IMR-90 (cell line): ENCODE results near the gene SLC16A5. TPM values are rescaled to one million over a fixed set of nuclear protein-coding genes. Genes with fewer than 3 reads are reported as not detected.

Source experiments
- ATAC-seq: fragments of 200-7000 bp; cut with Tn5 transposase; 2 replicates; pipeline ENCODE4 v1.9.1; 2020; ENCODE audit warnings: low read depth, mild to moderate bottlenecking, moderate library complexity
- BruUV-seq: library from RNA; stranded (reverse); fragments of 400-500 nt; replicated peaks from 2 replicates; lab custom pipeline; 2021; lab: Mats Ljungman, UMichigan
- CTCF ChIA-PET: fragments of 300-600 bp; formaldehyde crosslinking; extraction: SDS; loops from one replicate; lab custom pipeline; 2021; ENCODE audit warnings: antibody characterized with exemption; lab: Yijun Ruan, JAX
- POLR2A ChIA-PET: fragments of 300-600 bp; sonication (Branson Sonifier 250); formaldehyde crosslinking; loops from one replicate; lab custom pipeline; 2022; ENCODE audit warnings: antibody characterized with exemption; ENCODE audit not compliant: unreplicated experiment; lab: Charles Lee
- DNase-seq: peaks from one replicate; pipeline ENCODE4 v3.0.0; 2013
- H2AFZ ChIP-seq: replicated peaks from 2 replicates; pipeline ENCODE3; 2013; ENCODE audit warnings: low read length, mild to moderate bottlenecking; ENCODE audit not compliant: poor library complexity
- H2AK5ac ChIP-seq: 2 replicates; pipeline ENCODE4 v1.6.1; 2013; ENCODE audit warnings: low read depth, low read length, inconsistent platforms
- H2AK9ac ChIP-seq: replicated peaks from 2 replicates; pipeline ENCODE3; 2013; ENCODE audit warnings: mild to moderate bottlenecking, low read depth, low read length, moderate library complexity; ENCODE audit not compliant: poor library complexity
- H2BK120ac ChIP-seq: 2 replicates; pipeline ENCODE4 v1.6.1; 2013; ENCODE audit warnings: low read depth, low read length, inconsistent platforms
- H2BK15ac ChIP-seq: 3 replicates; pipeline ENCODE4 v1.6.1; 2013; ENCODE audit warnings: low read depth, low read length, inconsistent platforms
- H2BK20ac ChIP-seq: 2 replicates; pipeline ENCODE4 v1.6.1; 2013; ENCODE audit warnings: low read depth, mild to moderate bottlenecking, inconsistent platforms, low read length, moderate library complexity
- H2BK5ac ChIP-seq: 2 replicates; pipeline ENCODE4 v1.6.1; 2013; ENCODE audit warnings: mild to moderate bottlenecking, low read depth, low read length, inconsistent platforms; ENCODE audit not compliant: poor library complexity, severe bottlenecking
- H3K14ac ChIP-seq: replicated peaks from 2 replicates; pipeline ENCODE4 v1.6.1; 2013; ENCODE audit warnings: low read depth, low read length, inconsistent platforms
- H3K18ac ChIP-seq: 2 replicates; pipeline ENCODE4 v1.6.1; 2013; ENCODE audit warnings: low read depth, low read length, control low read depth
- H3K23ac ChIP-seq: 2 replicates; pipeline ENCODE4 v1.6.1; 2013; ENCODE audit warnings: low read depth, low read length, inconsistent platforms
- H3K27ac ChIP-seq: 2 replicates; pipeline ENCODE4 v1.5.1; 2013; ENCODE audit warnings: mild to moderate bottlenecking, control low read depth, low read length; ENCODE audit not compliant: insufficient read depth
- H3K27me3 ChIP-seq: 2 replicates; pipeline ENCODE4 v1.6.1; 2013; ENCODE audit warnings: low read length; ENCODE audit not compliant: control insufficient read depth, insufficient read depth
- H3K36me3 ChIP-seq: 2 replicates; pipeline ENCODE4 v1.6.1; 2013; ENCODE audit warnings: low read length, mixed read lengths; ENCODE audit not compliant: control insufficient read depth, insufficient read depth
- H3K4ac ChIP-seq: 2 replicates; pipeline ENCODE4 v1.6.1; 2013; ENCODE audit warnings: low read depth, low read length, inconsistent platforms
- H3K4me1 ChIP-seq: 2 replicates; pipeline ENCODE4 v1.6.1; 2013; ENCODE audit warnings: low read length, mixed read lengths; ENCODE audit not compliant: control insufficient read depth, insufficient read depth
- H3K4me2 ChIP-seq: 2 replicates; pipeline ENCODE4 v1.6.1; 2013; ENCODE audit warnings: low read depth, mild to moderate bottlenecking, control low read depth, low read length, moderate library complexity
- H3K4me3 ChIP-seq: 2 replicates; pipeline ENCODE4 v1.5.1; 2013; ENCODE audit warnings: low read depth, mild to moderate bottlenecking, control low read depth, low read length, moderate library complexity; ENCODE audit not compliant: insufficient read depth
- H3K56ac ChIP-seq: 2 replicates; pipeline ENCODE4 v1.6.1; 2013; ENCODE audit warnings: low read length, inconsistent platforms; ENCODE audit not compliant: insufficient read depth; ENCODE audit errors: extremely low read depth
- H3K79me1 ChIP-seq, 2 experiments: 2 replicates each; pipeline ENCODE4 v1.6.1; 2013; ENCODE audit warnings: low read length in 2 of 2, inconsistent platforms in 1 of 2, low read depth in 1 of 2
- H3K9ac ChIP-seq: 2 replicates; pipeline ENCODE4 v1.6.1; 2013; ENCODE audit warnings: low read depth, low read length, control low read depth
- H3K9me1 ChIP-seq: 2 replicates; pipeline ENCODE4 v1.6.1; 2013; ENCODE audit warnings: low read length, inconsistent platforms; ENCODE audit not compliant: insufficient read depth
- H3K9me3 ChIP-seq: 2 replicates; pipeline ENCODE4 v1.6.1; 2013; ENCODE audit warnings: low read length; ENCODE audit not compliant: control insufficient read depth, insufficient read depth
- H4K20me1 ChIP-seq: 2 replicates; pipeline ENCODE4 v1.6.1; 2013; ENCODE audit warnings: low read length, inconsistent platforms; ENCODE audit not compliant: insufficient read depth
- H4K5ac ChIP-seq: 2 replicates; pipeline ENCODE4 v1.6.1; 2013; ENCODE audit warnings: mild to moderate bottlenecking, low read depth, low read length, control low read depth
- H4K8ac ChIP-seq, 2 experiments: 2 replicates each; pipeline ENCODE4 v1.6.1; 2013; ENCODE audit warnings: low read depth in 2 of 2, low read length in 2 of 2, control low read depth in 1 of 2, inconsistent platforms in 1 of 2
- H4K91ac ChIP-seq: 2 replicates; pipeline ENCODE4 v1.6.1; 2013; ENCODE audit warnings: low read depth, low read length, inconsistent platforms; ENCODE audit not compliant: insufficient read depth
- CHD1 ChIP-seq: IDR thresholded peaks from 2 replicates; pipeline ENCODE4 v1.6.1; 2012; ENCODE audit warnings: low read depth, low read length, improper control_type of control experiment
- CTCF ChIP-seq: conservative IDR thresholded peaks from 2 replicates; pipeline ENCODE4 v1.5.1; 2012; ENCODE audit warnings: mild to moderate bottlenecking, low read depth, low read length, improper control_type of control experiment
- FOS ChIP-seq: fragments of 150-350 bp; IDR thresholded peaks from 2 replicates; pipeline ENCODE4 v1.6.1; 2016; ENCODE audit warnings: low read depth, low read length
- MAFK ChIP-seq: IDR thresholded peaks from 2 replicates; pipeline ENCODE4 v1.6.1; 2012; ENCODE audit warnings: low read depth, low read length, improper control_type of control experiment
- NFE2L2 ChIP-seq: fragments of 150-350 bp; IDR thresholded peaks from 2 replicates; pipeline ENCODE4 v1.6.1; 2016; ENCODE audit warnings: low read depth, mild to moderate bottlenecking, low read length
- SMC3 ChIP-seq: fragments of 150-350 bp; IDR thresholded peaks from 2 replicates; pipeline ENCODE4 v1.6.1; 2016; ENCODE audit warnings: low read depth, mild to moderate bottlenecking, antibody characterized with exemption, low read length, moderate library complexity
- WGBS, 2 experiments: methylation state at CpG; one replicate each; pipeline versions ENCODE4 v1.1.5 to v1.1.7; 2013; ENCODE audit warnings: missing lambda C conversion rate in 2 of 2; ENCODE audit not compliant: insufficient read length in 1 of 2; ENCODE audit errors: extremely low coverage in 2 of 2; 5-methylcytosine and 5-hydroxymethylcytosine counted together
- dilution Hi-C: fragments of 300-500 bp; cut with HindIII; formaldehyde crosslinking; loops from one replicate; pipeline ENCODE4 v1.14.3; 2018; ENCODE audit warnings: low sequenced_read_pairs; ENCODE audit not compliant: unreplicated experiment
- in situ Hi-C: fragments of 300-500 bp; cut with MboI; formaldehyde crosslinking; loops from 3 replicates; pipeline ENCODE4 v1.14.3; 2019; ENCODE audit warnings: low sequenced_read_pairs, inconsistent platforms, mixed read lengths
- intact Hi-C: fragments of 100-400 bp; cut with micrococcal nuclease; formaldehyde crosslinking; loops from 2 replicates; pipeline ENCODE4 v1.10.0; 2022
- polyA plus RNA-seq, 3 experiments: library from polyadenylated mRNA; depleted of rRNA; stranded (reverse); fragments of >200 nt; gene quantifications; 2 replicates each; pipeline ENCODE4 v1.2.3, GENCODE V29; 2012; ENCODE audit warnings: low replicate concordance in 1 of 3
- total RNA-seq: library from RNA; depleted of rRNA; stranded (reverse); fragments of >200 nt; gene quantifications from 2 replicates; pipeline ENCODE4 v1.2.3, GENCODE V29; 2012

The SLC16A5 gene
- total and polyA plus RNA-seq, 2 of the 4 experiments (the other 2 are of a cell fraction) = 1.8 to 7.1 TPM

- no peak for TF ChIP-seq SMC3
These were observed 22.7 kb upstream of the SLC16A5 start (continued) for GRCh38 chr17:75064867-75065561.

- CTCF ChIA-PET = no interaction called here
- H3K56ac ChIP-seq = no peak overlapping the region
- DNase-seq (no peak), ATAC-seq (no peak)
- H2BK15ac ChIP-seq = no peak overlapping the region
- no peak overlapping the region for H2BK20ac ChIP-seq
- in situ Hi-C loops = loop anchor here (10.0 to 25.0 kb wide), 2 partner anchors 139 to 347 kb away; partner anchors contain the start of genes GRB2 and NUP85
- no peaks in the 10 kb centered on the region for H4K20me1 ChIP-seq
- H3K36me3 ChIP-seq = peaks cover 42% of the 10 kb centered on the region
- H3K18ac ChIP-seq = no peak overlapping the region
- H3K14ac ChIP-seq = no peak overlapping the region
- no peak overlapping the region for H4K5ac ChIP-seq
- dilution Hi-C loops = no loop called here
- no peak overlapping the region for H3K9ac ChIP-seq
- no TSS peak for BruUV-seq
- no peak overlapping the region for H2BK120ac ChIP-seq
- POLR2A ChIA-PET = no interaction called here
- peaks cover 3 to 5% of the 10 kb centered on the region in 2 experiments; a peak in 3 of 4 replicates for H3K79me1 ChIP-seq
- H2AK5ac ChIP-seq = no peak overlapping the region
- no peak overlapping the region for H2BK5ac ChIP-seq
- H4K91ac ChIP-seq = no peak overlapping the region
- TF ChIP-seq NFE2L2 (no peak), FOS (no peak), CHD1 (no peak), CTCF (no peak), MAFK (peak; percentile 22; the same call in 1 of the 2 replicates)
- H2AFZ ChIP-seq = no peak overlapping the region
- no peak overlapping the region for H4K8ac ChIP-seq
- H2AK9ac ChIP-seq = no peak overlapping the region
- intact Hi-C loops = loop anchor here (10.0 kb wide), 1 partner anchor 139 kb away; the partner anchor contains the start of gene NUP85
- H3K4ac ChIP-seq = no peak overlapping the region
- no peaks in the 10 kb centered on the region for H3K9me3 ChIP-seq
- 0 out of 2 replicates have a peak, but pooled peaks cover 3% of the 10 kb centered on the region for H3K9me1 ChIP-seq
- no peak overlapping the region for H3K23ac ChIP-seq
- no peak overlapping the region for H3K4me2 ChIP-seq
- H3K27ac ChIP-seq = no peak overlapping the region
- WGBS, 2 experiments = no CpG with 5 or more reads among the region's 6 CpGs
- H3K27me3 ChIP-seq = no peaks in the 10 kb centered on the region
- H3K4me1 ChIP-seq = no peaks in the 10 kb centered on the region; the same call in 1 of the 2 replicates
- no peak overlapping the region for H3K4me3 ChIP-seq
These were observed 22.1 kb upstream of the SLC16A5 start for GRCh38 chr17:75065562-75066151.
